Osteoblast (primary cell): ENCODE results near the gene CENPC. TPM values are rescaled to one million over a fixed set of nuclear protein-coding genes. Genes with fewer than 3 reads are reported as not detected.

ENCODE experiments used
- DNase-seq: peaks from one replicate; pipeline ENCODE4 v3.0.0; 2011; ENCODE audit warnings: low spot score, mixed read lengths; ENCODE audit not compliant: insufficient read length; ENCODE audit errors: missing footprints
- H2AFZ ChIP-seq: 2 replicates; pipeline ENCODE4 v1.6.0; 2011; ENCODE audit warnings: mild to moderate bottlenecking, low read length
- H3K27ac ChIP-seq: 2 replicates; pipeline ENCODE4 v1.5.1; 2011; ENCODE audit warnings: mild to moderate bottlenecking, low read depth, low read length, moderate library complexity
- H3K27me3 ChIP-seq: 2 replicates; pipeline ENCODE4 v1.6.0; 2012; ENCODE audit warnings: mild to moderate bottlenecking, control low read depth, inconsistent platforms, low read length, moderate library complexity; ENCODE audit not compliant: insufficient read depth
- H3K36me3 ChIP-seq: 2 replicates; pipeline ENCODE4 v1.5.1; 2011; ENCODE audit warnings: mild to moderate bottlenecking, low read length, control low read depth, moderate library complexity; ENCODE audit not compliant: insufficient read depth
- H3K4me1 ChIP-seq: 2 replicates; pipeline ENCODE4 v1.5.1; 2011; ENCODE audit warnings: mild to moderate bottlenecking, low read length, control low read depth, moderate library complexity; ENCODE audit not compliant: insufficient read depth
- H3K4me2 ChIP-seq: 2 replicates; pipeline ENCODE4 v1.6.0; 2011; ENCODE audit warnings: mild to moderate bottlenecking, low read length; ENCODE audit not compliant: insufficient read depth
- H3K4me3 ChIP-seq: fragments of 200-600 bp; sonication (generic); 3 replicates; pipeline ENCODE4 v1.5.1; 2012; ENCODE audit warnings: mild to moderate bottlenecking, low read length, inconsistent platforms; ENCODE audit not compliant: insufficient read depth
- H3K79me2 ChIP-seq: 2 replicates; pipeline ENCODE4 v1.6.0; 2012; ENCODE audit warnings: mild to moderate bottlenecking, low read length, control low read depth, inconsistent platforms; ENCODE audit not compliant: insufficient read depth
- H3K9me3 ChIP-seq: 2 replicates; pipeline ENCODE4 v1.5.1; 2011; ENCODE audit warnings: low read depth, low read length, control low read depth
- H4K20me1 ChIP-seq: 2 replicates; pipeline ENCODE4 v1.6.0; 2012; ENCODE audit warnings: mild to moderate bottlenecking, low read length, control low read depth; ENCODE audit not compliant: insufficient read depth
- total RNA-seq: library from RNA; depleted of rRNA; stranded (reverse); fragments of >200 nt; gene quantifications from 2 replicates; pipeline ENCODE4 v1.2.3, GENCODE V29; 2012
- TF ChIP-seq, protein P1 (sequence below): IDR thresholded peaks from 2 replicates; pipeline ENCODE4 v1.5.1; 2011; ENCODE audit warnings: mild to moderate bottlenecking, low read depth, low read length, moderate library complexity; ENCODE audit errors: extremely low read depth

CENPC gene
- total RNA-seq, 1 donor = 19.9 TPM

DNA sequence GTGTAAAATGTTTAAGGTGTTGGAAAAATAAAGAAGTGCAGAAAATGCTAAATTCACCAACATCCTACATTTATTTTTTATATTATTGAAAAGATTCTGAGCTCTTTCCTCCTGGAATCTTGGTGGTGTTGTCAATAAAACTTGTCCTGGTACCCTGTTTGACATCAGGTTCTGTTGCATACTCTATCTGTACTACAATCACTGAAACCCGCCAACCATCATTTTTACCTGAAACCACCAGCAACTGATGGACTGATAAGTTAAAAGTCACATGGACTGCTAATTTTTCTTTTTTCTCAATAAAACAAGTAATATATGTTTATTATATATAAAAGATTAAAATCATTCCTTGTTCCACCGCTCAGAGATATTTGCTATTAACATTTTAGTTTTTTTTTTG is 36.6 kb upstream of the CENPC start:
- H3K36me3 ChIP-seq = no peaks in the 10 kb centered on the region
- no peaks in the 10 kb centered on the region for H4K20me1 ChIP-seq
- no peaks in the 10 kb centered on the region for H3K27me3 ChIP-seq
- TF ChIP-seq, protein P1, sequence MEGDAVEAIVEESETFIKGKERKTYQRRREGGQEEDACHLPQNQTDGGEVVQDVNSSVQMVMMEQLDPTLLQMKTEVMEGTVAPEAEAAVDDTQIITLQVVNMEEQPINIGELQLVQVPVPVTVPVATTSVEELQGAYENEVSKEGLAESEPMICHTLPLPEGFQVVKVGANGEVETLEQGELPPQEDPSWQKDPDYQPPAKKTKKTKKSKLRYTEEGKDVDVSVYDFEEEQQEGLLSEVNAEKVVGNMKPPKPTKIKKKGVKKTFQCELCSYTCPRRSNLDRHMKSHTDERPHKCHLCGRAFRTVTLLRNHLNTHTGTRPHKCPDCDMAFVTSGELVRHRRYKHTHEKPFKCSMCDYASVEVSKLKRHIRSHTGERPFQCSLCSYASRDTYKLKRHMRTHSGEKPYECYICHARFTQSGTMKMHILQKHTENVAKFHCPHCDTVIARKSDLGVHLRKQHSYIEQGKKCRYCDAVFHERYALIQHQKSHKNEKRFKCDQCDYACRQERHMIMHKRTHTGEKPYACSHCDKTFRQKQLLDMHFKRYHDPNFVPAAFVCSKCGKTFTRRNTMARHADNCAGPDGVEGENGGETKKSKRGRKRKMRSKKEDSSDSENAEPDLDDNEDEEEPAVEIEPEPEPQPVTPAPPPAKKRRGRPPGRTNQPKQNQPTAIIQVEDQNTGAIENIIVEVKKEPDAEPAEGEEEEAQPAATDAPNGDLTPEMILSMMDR = no peak
- no peak overlapping the region for H3K27ac ChIP-seq
- H3K79me2 ChIP-seq = no peaks in the 10 kb centered on the region
- H3K9me3 ChIP-seq = no peaks in the 10 kb centered on the region
- H3K4me3 ChIP-seq = no peak overlapping the region
- no peak for DNase-seq
- H3K4me1 ChIP-seq = no peaks in the 10 kb centered on the region
- H2AFZ ChIP-seq = no peak overlapping the region
- no peak overlapping the region for H3K4me2 ChIP-seq

DNA sequence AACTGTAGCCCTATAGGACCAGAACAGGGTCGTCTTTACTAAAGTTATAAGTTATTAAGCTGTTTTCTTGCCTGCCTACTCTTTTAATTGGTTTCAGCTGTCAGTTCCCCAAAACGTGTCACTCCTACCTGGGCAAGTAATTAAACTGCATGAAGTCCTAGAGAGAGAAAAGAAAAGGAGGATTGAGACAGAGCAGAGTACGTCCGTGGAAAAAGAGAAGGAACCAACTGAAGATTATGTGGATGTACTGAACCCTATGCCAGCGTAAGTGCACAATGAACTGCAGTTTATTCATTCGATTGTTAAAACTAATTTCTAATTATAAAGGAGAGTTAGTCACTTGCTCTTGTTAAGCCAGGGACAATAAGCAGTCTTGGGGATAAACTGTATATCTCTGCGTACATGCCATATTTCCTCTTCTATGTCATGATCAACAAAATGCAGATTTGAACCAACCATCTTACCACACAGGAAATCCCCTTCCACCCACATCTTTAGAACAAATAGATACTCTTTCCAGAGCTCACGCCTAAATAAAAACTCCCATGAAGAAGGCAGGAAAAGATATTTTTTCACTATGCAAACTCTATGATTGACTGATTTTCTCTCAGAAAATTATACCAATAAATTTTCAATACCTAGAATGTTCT is 36.0 kb upstream of the CENPC start:
- Histone ChIP-seq H2AFZ (no peak overlapping the region), H3K36me3 (no peaks in the 10 kb centered on the region), H3K27me3 (no peaks in the 10 kb centered on the region), H3K4me3 (no peak overlapping the region), H4K20me1 (no peaks in the 10 kb centered on the region), H3K79me2 (no peaks in the 10 kb centered on the region), H3K9me3 (no peaks in the 10 kb centered on the region), H3K27ac (no peak overlapping the region), H3K4me2 (no peak overlapping the region), H3K4me1 (no peaks in the 10 kb centered on the region)
- TF ChIP-seq, protein P1 = no peak
- DNase-seq = no peak

DNA sequence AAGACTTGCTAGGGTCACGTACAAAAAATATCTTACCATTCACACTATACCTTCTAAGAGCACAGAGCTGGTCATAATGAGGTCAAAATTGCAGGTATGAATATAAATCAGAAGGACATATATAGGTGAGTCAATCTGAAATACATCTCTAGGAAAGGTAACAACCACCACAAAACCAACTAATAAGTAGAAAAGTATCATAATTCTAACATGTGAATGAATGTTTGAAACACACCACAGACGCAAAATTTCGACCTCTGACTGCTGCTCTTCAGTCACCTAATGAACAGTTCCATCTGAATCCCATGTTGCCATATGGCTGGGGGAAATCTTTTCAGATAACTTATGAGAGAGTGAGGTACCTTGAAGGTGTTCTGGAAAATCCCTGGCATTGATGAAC is 35.3 kb upstream of the CENPC start:
- no peak overlapping the region for H3K27ac ChIP-seq
- no peak overlapping the region for H3K4me2 ChIP-seq
- no peak overlapping the region for H3K4me3 ChIP-seq
- TF ChIP-seq, protein P1 = no peak
- H3K27me3 ChIP-seq = no peaks in the 10 kb centered on the region
- no peaks in the 10 kb centered on the region for H3K79me2 ChIP-seq
- H3K36me3 ChIP-seq = no peaks in the 10 kb centered on the region
- H2AFZ ChIP-seq = no peak overlapping the region
- H3K4me1 ChIP-seq = no peaks in the 10 kb centered on the region
- H4K20me1 ChIP-seq = no peaks in the 10 kb centered on the region
- H3K9me3 ChIP-seq = no peaks in the 10 kb centered on the region
- no peak for DNase-seq

DNA sequence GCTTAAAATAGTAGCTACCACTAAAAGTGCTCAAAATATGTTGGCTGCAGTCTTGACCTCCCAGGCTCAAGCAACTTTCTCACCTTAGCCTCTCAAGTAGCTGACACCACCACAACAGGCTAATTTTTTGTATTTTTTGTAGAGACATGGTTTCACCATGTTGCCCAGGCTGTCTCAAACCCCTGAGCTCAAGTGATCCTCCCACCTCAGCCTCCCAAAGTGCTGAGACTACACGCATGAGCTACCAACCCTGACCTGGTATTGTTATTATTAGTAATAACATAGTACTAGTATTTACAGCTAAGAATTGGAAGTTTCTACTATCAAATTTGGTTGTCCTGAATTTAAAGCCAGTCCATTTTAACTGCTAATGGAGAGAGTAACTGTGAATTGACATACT is 31.2 kb upstream of the CENPC start:
- Histone ChIP-seq H3K79me2 (no peaks in the 10 kb centered on the region), H3K4me3 (no peak overlapping the region), H2AFZ (no peak overlapping the region), H4K20me1 (no peaks in the 10 kb centered on the region), H3K4me2 (no peak overlapping the region), H3K36me3 (no peaks in the 10 kb centered on the region), H3K4me1 (no peaks in the 10 kb centered on the region), H3K27ac (no peak overlapping the region), H3K27me3 (no peaks in the 10 kb centered on the region), H3K9me3 (no peaks in the 10 kb centered on the region)
- TF ChIP-seq, protein P1 = no peak
- DNase-seq = no peak
